ENCODE measurements around the gene GRSF1.

The GRSF1 gene

DNA sequence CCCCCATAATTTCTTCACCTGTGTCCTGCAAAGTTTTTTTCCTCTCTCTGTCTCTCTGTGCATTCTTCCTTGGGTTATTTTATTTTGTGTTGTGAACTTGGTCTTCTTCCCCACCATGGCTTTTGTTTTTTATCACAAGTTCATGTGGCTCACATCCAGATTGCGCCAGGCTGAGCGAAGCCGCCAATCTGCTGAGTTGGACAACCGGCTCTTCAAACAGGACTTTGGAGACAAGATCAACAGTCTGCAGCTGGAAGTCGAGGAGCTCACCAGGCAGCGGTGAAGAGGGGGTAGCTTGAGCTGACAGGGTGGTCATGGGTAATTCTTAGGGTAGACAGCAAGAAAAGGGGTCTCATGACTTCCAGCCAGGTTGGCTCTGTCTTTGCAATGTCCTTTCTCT lies 46.1 kb downstream of the GRSF1 start:
- no peak for DNase-seq (ENCODE audit: extremely low read depth, insufficient read length)
- Histone ChIP-seq H3K4me3 (replicated peaks; ENCODE audit: low read depth, low read length) (no peak overlapping the region), H3K27me3 (replicated peaks; ENCODE audit: control insufficient read depth, insufficient read depth, low read length) (no peaks in the 10 kb centered on the region), H3K36me3 (ENCODE audit: control insufficient read depth, insufficient read depth, low read length) (no peaks in the 10 kb centered on the region; the same call in 1 of the 2 replicates)
- TF ChIP-seq, protein P1, sequence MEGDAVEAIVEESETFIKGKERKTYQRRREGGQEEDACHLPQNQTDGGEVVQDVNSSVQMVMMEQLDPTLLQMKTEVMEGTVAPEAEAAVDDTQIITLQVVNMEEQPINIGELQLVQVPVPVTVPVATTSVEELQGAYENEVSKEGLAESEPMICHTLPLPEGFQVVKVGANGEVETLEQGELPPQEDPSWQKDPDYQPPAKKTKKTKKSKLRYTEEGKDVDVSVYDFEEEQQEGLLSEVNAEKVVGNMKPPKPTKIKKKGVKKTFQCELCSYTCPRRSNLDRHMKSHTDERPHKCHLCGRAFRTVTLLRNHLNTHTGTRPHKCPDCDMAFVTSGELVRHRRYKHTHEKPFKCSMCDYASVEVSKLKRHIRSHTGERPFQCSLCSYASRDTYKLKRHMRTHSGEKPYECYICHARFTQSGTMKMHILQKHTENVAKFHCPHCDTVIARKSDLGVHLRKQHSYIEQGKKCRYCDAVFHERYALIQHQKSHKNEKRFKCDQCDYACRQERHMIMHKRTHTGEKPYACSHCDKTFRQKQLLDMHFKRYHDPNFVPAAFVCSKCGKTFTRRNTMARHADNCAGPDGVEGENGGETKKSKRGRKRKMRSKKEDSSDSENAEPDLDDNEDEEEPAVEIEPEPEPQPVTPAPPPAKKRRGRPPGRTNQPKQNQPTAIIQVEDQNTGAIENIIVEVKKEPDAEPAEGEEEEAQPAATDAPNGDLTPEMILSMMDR (IDR thresholded peaks at IDR 0.05; ENCODE audit: insufficient read depth, low read length, poor library complexity, severe bottlenecking), result no peak

DNA sequence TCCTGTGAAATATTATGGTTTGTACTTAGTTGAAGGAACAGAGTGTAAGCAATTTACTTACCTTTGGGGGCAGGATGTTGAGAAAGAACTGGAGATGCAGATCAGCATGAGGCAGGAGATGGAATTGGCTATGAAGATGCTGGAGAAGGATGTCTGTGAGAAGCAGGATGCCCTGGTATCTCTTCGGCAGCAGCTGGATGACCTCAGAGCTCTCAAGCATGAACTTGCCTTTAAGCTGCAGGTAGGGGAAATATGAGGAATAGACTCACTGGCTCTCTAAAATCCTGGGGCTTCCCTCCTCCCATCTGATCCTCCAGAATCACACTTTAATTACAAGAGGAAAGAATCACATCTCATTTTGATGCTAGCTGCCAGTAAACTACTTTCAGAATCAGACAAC lies 51.0 kb downstream of the GRSF1 start:
- TF ChIP-seq, protein P1 (IDR thresholded peaks at IDR 0.05; ENCODE audit: insufficient read depth, low read length, poor library complexity, severe bottlenecking), result no peak
- Histone ChIP-seq H3K4me3 (replicated peaks; ENCODE audit: low read depth, low read length) (no peak overlapping the region), H3K36me3 (ENCODE audit: control insufficient read depth, insufficient read depth, low read length) (no peaks in the 10 kb centered on the region; the same call in 1 of the 2 replicates), H3K27me3 (replicated peaks; ENCODE audit: control insufficient read depth, insufficient read depth, low read length) (no peaks in the 10 kb centered on the region)
- DNase-seq (ENCODE audit: extremely low read depth, insufficient read length), result no peak

DNA sequence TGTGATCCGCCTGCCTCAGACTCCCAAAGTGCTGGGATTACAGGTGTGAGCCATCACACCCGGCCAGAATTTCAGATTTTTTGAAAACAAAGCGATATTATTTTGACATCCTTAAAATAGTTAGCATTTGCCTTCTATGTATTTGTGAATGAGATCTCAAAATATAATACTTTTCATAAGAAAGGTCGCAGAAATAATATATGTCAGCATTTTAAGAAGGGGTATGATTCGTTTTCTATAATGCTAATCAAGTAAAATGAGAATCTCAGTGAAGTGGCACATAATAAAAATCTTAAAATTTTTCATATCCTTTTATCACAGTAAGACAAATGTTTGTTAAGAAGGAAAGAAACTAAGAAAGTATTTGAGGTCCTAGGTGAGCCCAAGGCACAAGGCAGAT lies 52.2 kb downstream of the GRSF1 start:
- H3K27me3 ChIP-seq (replicated peaks; ENCODE audit: control insufficient read depth, insufficient read depth, low read length), result no peaks in the 10 kb centered on the region
- no peak for DNase-seq (ENCODE audit: extremely low read depth, insufficient read length)
- no peaks in the 10 kb centered on the region; the same call in 1 of the 2 replicates for H3K36me3 ChIP-seq (ENCODE audit: control insufficient read depth, insufficient read depth, low read length)
- TF ChIP-seq, protein P1 (IDR thresholded peaks at IDR 0.05; ENCODE audit: insufficient read depth, low read length, poor library complexity, severe bottlenecking), result no peak
- no peak overlapping the region for H3K4me3 ChIP-seq (replicated peaks; ENCODE audit: low read depth, low read length)

DNA sequence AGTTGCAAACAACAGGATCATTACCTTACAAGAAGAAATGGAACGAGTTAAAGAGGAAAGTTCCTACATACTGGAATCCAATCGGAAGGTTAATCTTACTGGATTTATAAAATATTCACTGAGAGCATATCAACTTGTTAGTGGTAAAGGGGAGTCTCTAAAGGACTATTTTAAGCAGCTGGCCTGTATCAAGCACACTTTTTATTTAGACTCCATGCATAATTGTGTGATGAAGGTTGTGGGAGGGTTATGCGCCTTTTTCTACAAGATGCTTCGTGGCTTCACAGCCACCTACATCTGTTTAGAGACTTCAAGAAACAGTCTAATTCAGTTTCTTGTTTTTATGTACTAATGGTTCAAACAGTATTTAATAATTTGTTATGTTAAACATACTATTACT lies 56.6 kb downstream of the GRSF1 start:
- H3K4me3 ChIP-seq (replicated peaks; ENCODE audit: low read depth, low read length), result no peak overlapping the region
- H3K27me3 ChIP-seq (replicated peaks; ENCODE audit: control insufficient read depth, insufficient read depth, low read length), result no peaks in the 10 kb centered on the region
- TF ChIP-seq, protein P1 (IDR thresholded peaks at IDR 0.05; ENCODE audit: insufficient read depth, low read length, poor library complexity, severe bottlenecking), result no peak
- H3K36me3 ChIP-seq (ENCODE audit: control insufficient read depth, insufficient read depth, low read length), result no peaks in the 10 kb centered on the region
- no peak for DNase-seq (ENCODE audit: extremely low read depth, insufficient read length)

DNA sequence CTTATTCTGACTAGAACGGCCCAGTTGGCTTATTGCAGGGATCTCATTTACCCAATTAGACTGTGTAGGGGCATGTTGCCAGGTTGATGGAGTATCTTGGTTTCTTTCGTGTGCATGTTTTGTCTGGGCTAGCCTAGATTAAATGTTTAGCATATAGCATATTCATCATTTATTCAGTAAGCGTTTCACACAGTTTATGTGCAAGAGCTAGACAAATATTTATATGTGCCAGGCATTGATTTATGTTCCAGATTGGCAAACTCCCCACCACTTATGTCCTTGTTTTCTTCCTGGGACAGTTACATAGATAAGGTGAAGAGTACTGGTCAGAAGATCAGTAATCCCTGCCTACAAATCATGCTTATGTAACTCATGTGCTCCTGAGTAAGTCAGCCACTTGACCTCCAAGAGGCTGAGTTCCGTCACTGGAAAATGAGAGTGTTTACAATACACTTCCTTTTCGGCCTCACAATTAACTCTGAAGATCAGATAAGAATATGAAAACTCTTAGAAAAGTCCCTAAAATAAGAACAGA lies 60.7 kb downstream of the GRSF1 start:
- TF ChIP-seq, protein P1 (IDR thresholded peaks at IDR 0.05; ENCODE audit: insufficient read depth, low read length, poor library complexity, severe bottlenecking), result no peak
- no peak for DNase-seq (ENCODE audit: extremely low read depth, insufficient read length)
- Histone ChIP-seq H3K36me3 (ENCODE audit: control insufficient read depth, insufficient read depth, low read length) (no peaks in the 10 kb centered on the region), H3K4me3 (replicated peaks; ENCODE audit: low read depth, low read length) (no peak overlapping the region), H3K27me3 (replicated peaks; ENCODE audit: control insufficient read depth, insufficient read depth, low read length) (no peaks in the 10 kb centered on the region)
